Adrenal gland (tissue), 5 donors: ENCODE results near the gene BEND6.

Source experiments
- POLR2A ChIP-seq, 2 donors: fragments of 450-650 bp; IDR thresholded peaks; one replicate each; pipeline ENCODE4 v1.6.1; 2017; ENCODE audit warnings: antibody characterized with exemption in 2 of 2, mild to moderate bottlenecking in 2 of 2, moderate library complexity in 1 of 2
- TF ChIP-seq, protein P1 (sequence below), 6 experiments: fragments of 450-650 bp in 4 of 6; fragments of 200-600 bp in 2 of 6; sonication (generic) in 1 of 6; IDR thresholded peaks; 1 replicate in 5 of 6; 2 replicates in 1 of 6; pipeline versions ENCODE4 v1.5.1 to v1.8.0; 2016 to 2021; ENCODE audit warnings: antibody characterized with exemption in 6 of 6, mild to moderate bottlenecking in 2 of 6, moderate library complexity in 1 of 6
- donor health status: DM: no; HTN: no; CAD: no.

DNA sequence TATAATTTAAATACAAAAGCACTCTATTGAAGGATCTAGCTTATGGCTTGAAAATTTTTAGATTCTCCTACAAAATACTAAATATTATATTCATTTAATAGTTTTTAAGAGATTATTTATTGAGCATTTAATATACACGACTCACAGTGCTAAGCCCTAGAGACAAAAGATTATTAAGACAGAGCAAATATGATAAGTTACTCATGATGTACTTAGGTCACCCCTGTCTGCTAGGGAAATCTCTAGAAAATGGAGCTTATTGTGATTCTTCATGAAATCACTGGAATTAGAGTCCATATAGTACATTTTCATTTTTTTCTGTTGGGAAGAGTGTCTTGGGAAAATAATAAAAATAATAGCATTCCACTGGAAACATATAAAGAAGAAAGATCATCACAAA is 37.8 kb downstream of the BEND6 start:
- TF ChIP-seq, protein P1, sequence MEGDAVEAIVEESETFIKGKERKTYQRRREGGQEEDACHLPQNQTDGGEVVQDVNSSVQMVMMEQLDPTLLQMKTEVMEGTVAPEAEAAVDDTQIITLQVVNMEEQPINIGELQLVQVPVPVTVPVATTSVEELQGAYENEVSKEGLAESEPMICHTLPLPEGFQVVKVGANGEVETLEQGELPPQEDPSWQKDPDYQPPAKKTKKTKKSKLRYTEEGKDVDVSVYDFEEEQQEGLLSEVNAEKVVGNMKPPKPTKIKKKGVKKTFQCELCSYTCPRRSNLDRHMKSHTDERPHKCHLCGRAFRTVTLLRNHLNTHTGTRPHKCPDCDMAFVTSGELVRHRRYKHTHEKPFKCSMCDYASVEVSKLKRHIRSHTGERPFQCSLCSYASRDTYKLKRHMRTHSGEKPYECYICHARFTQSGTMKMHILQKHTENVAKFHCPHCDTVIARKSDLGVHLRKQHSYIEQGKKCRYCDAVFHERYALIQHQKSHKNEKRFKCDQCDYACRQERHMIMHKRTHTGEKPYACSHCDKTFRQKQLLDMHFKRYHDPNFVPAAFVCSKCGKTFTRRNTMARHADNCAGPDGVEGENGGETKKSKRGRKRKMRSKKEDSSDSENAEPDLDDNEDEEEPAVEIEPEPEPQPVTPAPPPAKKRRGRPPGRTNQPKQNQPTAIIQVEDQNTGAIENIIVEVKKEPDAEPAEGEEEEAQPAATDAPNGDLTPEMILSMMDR (IDR thresholded peaks at IDR 0.05): no peak
- TF ChIP-seq POLR2A (IDR thresholded peaks at IDR 0.05): no peak
